ENCODE measurements around the gene TRIM54. TPM values are rescaled to one million over a fixed set of nuclear protein-coding genes. Genes with fewer than 3 reads are reported as not detected.

TRIM54 gene
- total and polyA plus RNA-seq, 2 donors from 2014 or later, result 0.31 to 2.1 TPM

DNA sequence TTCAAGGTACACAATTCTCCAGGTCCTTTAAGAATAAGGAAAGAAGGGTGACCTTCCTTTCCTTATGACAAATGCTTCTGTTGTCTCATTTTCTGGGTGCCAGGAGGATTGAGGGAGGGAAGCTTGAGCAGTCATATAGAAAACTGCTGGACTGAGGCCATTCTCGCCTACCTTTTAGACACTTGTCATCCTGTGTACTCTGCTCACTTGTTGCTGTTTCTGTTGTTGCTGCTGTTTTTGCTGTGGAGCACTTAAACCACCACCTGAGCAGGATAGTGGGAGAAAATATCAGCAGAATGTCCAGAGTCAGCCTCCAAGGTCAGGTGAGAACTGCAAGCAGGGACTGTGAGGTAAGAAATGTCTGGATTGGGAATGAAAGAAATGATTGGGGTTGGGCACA is 4.2 kb upstream of the TRIM54 start:
- H3K9me3 ChIP-seq (ENCODE audit: control insufficient read depth in 2 of 3, insufficient read depth in 1 of 3, low read length in 3 of 3), result no peaks in the 10 kb centered on the region
- no peak for DNase-seq
- no peaks in the 10 kb centered on the region for H3K27me3 ChIP-seq (ENCODE audit: control insufficient read depth, insufficient read depth, low read length)
- H3K4me3 ChIP-seq (ENCODE audit: low read length in 3 of 3), result no peak overlapping the region
- H3K27ac ChIP-seq (ENCODE audit: low read depth in 2 of 2, low read length in 2 of 2), result no peak overlapping the region
- no peaks in the 10 kb centered on the region for H3K4me1 ChIP-seq (ENCODE audit: control insufficient read depth in 2 of 3, insufficient read depth in 2 of 3, low read depth in 1 of 3, low read length in 3 of 3)
- FAIRE-seq, result no peak
- TF ChIP-seq, protein P1, sequence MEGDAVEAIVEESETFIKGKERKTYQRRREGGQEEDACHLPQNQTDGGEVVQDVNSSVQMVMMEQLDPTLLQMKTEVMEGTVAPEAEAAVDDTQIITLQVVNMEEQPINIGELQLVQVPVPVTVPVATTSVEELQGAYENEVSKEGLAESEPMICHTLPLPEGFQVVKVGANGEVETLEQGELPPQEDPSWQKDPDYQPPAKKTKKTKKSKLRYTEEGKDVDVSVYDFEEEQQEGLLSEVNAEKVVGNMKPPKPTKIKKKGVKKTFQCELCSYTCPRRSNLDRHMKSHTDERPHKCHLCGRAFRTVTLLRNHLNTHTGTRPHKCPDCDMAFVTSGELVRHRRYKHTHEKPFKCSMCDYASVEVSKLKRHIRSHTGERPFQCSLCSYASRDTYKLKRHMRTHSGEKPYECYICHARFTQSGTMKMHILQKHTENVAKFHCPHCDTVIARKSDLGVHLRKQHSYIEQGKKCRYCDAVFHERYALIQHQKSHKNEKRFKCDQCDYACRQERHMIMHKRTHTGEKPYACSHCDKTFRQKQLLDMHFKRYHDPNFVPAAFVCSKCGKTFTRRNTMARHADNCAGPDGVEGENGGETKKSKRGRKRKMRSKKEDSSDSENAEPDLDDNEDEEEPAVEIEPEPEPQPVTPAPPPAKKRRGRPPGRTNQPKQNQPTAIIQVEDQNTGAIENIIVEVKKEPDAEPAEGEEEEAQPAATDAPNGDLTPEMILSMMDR (IDR thresholded peaks at IDR 0.05; ENCODE audit: borderline replicate concordance, extremely low read depth, insufficient read depth), result no peak
- no peak overlapping the region for H3K9ac ChIP-seq (ENCODE audit: low read length in 3 of 3)
- no peaks in the 10 kb centered on the region for H3K36me3 ChIP-seq (ENCODE audit: control insufficient read depth in 2 of 3, insufficient read depth in 3 of 3, low read length in 3 of 3)
- intact Hi-C loops (cut with DNase I), result loop anchor here (10.0 kb wide), 1 partner anchor 333 kb away; no protein-coding TSS in a partner anchor

DNA sequence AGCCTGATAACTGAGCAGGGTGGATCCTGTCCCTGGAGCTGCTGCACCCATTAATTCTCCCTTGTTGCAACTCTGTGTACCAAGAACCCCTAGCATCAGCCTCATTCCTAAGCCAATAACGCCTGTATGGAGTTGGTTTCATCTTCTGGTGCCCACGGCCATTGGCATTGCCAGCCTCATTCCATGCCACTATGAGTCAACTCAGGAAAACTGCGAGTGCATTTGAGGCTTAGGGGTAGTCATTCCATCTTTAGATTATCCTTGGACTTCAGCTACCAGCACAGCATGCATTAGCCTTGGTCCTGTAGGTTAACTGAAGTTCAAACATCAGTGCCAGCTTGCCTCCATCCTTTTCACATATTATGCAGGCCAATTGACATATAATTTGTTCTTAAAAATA is 1.4 kb upstream of the TRIM54 start:
- no peak overlapping the region for H3K4me3 ChIP-seq (ENCODE audit: low read length in 3 of 3)
- H3K27ac ChIP-seq (ENCODE audit: low read depth in 2 of 2, low read length in 2 of 2), result no peak overlapping the region
- DNase-seq, result no peak
- FAIRE-seq, result no peak
- no peak overlapping the region for H3K9ac ChIP-seq (ENCODE audit: low read length in 3 of 3)
- intact Hi-C loops (cut with DNase I), result no loop called here
- H3K4me1 ChIP-seq (ENCODE audit: control insufficient read depth in 2 of 3, insufficient read depth in 2 of 3, low read depth in 1 of 3, low read length in 3 of 3), result no peaks in the 10 kb centered on the region
- H3K9me3 ChIP-seq (ENCODE audit: control insufficient read depth in 2 of 3, insufficient read depth in 1 of 3, low read length in 3 of 3), result no peaks in the 10 kb centered on the region
- H3K27me3 ChIP-seq (ENCODE audit: control insufficient read depth, insufficient read depth, low read length), result no peaks in the 10 kb centered on the region
- TF ChIP-seq, protein P1 (IDR thresholded peaks at IDR 0.05; ENCODE audit: borderline replicate concordance, extremely low read depth, insufficient read depth), result no peak
- H3K36me3 ChIP-seq (ENCODE audit: control insufficient read depth in 2 of 3, insufficient read depth in 3 of 3, low read length in 3 of 3), result no peaks in the 10 kb centered on the region

GRCh38 chr2:27281442-27281841 is 787 bp upstream of the TRIM54 start:
- TF ChIP-seq, protein P1 (IDR thresholded peaks at IDR 0.05; ENCODE audit: borderline replicate concordance, extremely low read depth, insufficient read depth), result no peak
- intact Hi-C loops (cut with DNase I), result no loop called here
- H3K27ac ChIP-seq (ENCODE audit: low read depth in 2 of 2, low read length in 2 of 2), result no peak overlapping the region
- H3K4me1 ChIP-seq (ENCODE audit: control insufficient read depth in 2 of 3, insufficient read depth in 2 of 3, low read depth in 1 of 3, low read length in 3 of 3), result no peaks in the 10 kb centered on the region
- H3K36me3 ChIP-seq (ENCODE audit: control insufficient read depth in 2 of 3, insufficient read depth in 3 of 3, low read length in 3 of 3), result no peaks in the 10 kb centered on the region
- no peak overlapping the region for H3K4me3 ChIP-seq (ENCODE audit: low read length in 3 of 3)
- no peaks in the 10 kb centered on the region for H3K9me3 ChIP-seq (ENCODE audit: control insufficient read depth in 2 of 3, insufficient read depth in 1 of 3, low read length in 3 of 3)
- FAIRE-seq (no peak), DNase-seq (no peak)
- H3K9ac ChIP-seq (ENCODE audit: low read length in 3 of 3), result no peak overlapping the region
- H3K27me3 ChIP-seq (ENCODE audit: control insufficient read depth, insufficient read depth, low read length), result no peaks in the 10 kb centered on the region

DNA sequence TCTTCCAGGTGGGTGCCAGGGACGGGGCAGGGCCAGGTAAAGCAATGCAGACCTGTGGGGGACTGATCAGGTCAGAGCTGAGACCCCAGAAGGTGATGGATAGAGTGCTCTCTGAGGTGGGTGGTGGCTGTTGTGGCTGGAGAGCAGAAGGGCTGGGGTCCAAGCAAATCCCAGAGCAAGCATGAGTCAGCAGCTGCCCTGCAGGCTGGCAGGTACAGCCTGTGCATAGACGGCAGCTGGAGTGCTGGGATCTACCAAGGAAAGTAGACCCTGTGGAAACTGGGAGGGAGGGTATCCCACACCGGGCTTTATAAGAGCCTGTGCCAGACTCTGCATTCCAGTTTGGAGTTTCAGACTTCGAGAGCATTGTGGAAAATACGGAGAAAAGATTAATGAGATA is 663 bp downstream of the TRIM54 start:
- no peaks in the 10 kb centered on the region for H3K9me3 ChIP-seq (ENCODE audit: control insufficient read depth in 2 of 3, insufficient read depth in 1 of 3, low read length in 3 of 3)
- FAIRE-seq (no peak), DNase-seq (no peak)
- H3K4me3 ChIP-seq (ENCODE audit: low read length in 3 of 3), result no peak overlapping the region
- no peaks in the 10 kb centered on the region for H3K4me1 ChIP-seq (ENCODE audit: control insufficient read depth in 2 of 3, insufficient read depth in 2 of 3, low read depth in 1 of 3, low read length in 3 of 3)
- H3K27ac ChIP-seq (ENCODE audit: low read depth in 2 of 2, low read length in 2 of 2), result no peak overlapping the region
- no peaks in the 10 kb centered on the region for H3K36me3 ChIP-seq (ENCODE audit: control insufficient read depth in 2 of 3, insufficient read depth in 3 of 3, low read length in 3 of 3)
- no peak overlapping the region for H3K9ac ChIP-seq (ENCODE audit: low read length in 3 of 3)
- no peaks in the 10 kb centered on the region for H3K27me3 ChIP-seq (ENCODE audit: control insufficient read depth, insufficient read depth, low read length)
- intact Hi-C loops (cut with DNase I), result no loop called here
- TF ChIP-seq, protein P1 (IDR thresholded peaks at IDR 0.05; ENCODE audit: borderline replicate concordance, extremely low read depth, insufficient read depth), result no peak
